Activated naive CD4-positive, alpha-beta T cell treated with anti-CD3 and anti-CD28 coated beads, Interleukin-2, amount 50 U/mL, for 16 hours (primary cell): ENCODE results near the gene FANCC.

Experiments used
- DNase-seq: peaks from one replicate; pipeline ENCODE4 v3.0.0-alpha.2; 2020

The FANCC gene

DNA sequence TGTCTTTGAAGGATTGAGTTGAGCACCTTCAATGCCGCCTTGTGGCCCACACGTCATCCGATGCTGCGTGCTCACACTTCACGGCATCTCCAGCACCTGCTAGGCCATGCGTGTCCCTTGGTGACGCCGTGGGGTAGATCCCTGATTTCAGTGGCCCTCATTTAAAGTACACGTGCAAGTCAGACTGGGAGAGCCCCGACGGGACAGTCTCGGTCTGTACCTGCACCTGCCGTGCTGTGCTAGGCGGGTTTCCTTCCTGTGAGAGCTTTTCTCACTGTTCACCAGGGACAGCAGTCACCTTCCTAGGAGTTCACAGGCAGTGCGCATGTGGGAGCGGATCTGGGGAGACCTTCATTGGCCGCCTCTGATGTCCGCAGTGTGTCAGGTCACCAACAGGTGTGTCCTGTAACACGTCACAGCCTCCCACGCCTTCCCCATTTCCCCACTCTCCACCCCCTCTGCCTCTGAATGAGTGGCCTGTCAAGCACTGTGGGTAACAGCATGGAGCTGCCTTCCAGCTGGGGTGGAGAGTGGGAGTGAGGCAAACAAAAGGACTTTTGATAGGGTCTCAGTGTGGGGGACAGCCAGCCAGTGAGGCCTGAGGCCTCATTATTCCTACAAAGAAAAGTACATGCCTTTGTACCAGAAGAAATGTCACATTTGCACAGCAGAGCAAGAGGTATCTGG lies 236.4 kb downstream of the FANCC start:
- DNase-seq, result no peak

DNA sequence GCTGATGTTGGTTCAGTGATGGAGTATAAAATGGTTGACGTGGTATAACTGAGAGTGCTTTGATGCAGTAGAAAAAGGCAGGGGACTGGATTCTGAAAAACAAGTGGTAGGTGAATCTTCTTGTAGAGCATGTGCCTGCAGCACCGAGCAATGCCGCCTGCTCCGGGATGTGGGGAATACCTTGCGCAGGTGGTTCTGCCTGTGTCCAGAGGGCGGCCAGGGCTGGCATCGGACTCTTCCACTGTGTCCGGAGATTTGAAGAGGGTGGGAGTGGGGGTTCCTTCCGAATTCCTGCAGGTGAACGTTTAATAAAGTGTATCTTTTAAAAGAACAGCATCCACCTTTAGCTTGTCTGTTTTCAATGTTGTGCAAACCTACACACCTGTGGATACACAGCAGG lies 238.0 kb downstream of the FANCC start:
- no peak for DNase-seq

- DNase-seq, result no peak
These were observed 238.6 kb downstream of the FANCC start for GRCh38 chr9:95078939-95079338.

- no peak for DNase-seq
These were observed 239.0 kb downstream of the FANCC start for GRCh38 chr9:95078511-95078910.

DNA sequence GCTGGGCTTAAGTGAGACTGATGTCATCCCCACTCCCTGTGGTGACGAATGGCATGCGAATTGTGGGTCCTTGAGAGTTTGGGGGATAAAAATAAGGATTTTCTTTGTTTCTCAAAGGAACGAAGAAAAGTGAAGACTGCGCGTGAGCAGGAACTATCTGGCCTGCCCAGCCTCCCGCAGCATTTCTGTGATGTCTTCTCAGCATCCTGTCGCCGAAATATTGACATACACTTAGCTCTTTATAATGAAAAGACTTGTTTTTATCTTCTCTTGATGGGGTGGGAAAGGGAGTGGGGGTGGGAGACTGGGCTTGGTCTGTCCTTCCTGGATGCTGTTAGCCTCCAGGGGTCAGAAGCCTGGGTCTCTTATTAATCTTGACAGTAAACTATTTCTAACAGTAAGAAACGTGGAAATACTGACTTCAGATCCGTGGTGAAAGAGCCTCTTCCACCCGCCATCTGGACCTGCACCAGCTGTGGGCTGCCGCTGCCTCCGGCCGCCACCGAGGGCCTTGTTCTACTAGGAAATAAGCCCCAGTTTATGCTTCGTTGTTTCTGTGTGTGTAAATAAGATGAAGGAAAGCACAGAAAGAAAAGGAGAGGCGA lies 239.6 kb downstream of the FANCC start:
- no peak for DNase-seq

DNA sequence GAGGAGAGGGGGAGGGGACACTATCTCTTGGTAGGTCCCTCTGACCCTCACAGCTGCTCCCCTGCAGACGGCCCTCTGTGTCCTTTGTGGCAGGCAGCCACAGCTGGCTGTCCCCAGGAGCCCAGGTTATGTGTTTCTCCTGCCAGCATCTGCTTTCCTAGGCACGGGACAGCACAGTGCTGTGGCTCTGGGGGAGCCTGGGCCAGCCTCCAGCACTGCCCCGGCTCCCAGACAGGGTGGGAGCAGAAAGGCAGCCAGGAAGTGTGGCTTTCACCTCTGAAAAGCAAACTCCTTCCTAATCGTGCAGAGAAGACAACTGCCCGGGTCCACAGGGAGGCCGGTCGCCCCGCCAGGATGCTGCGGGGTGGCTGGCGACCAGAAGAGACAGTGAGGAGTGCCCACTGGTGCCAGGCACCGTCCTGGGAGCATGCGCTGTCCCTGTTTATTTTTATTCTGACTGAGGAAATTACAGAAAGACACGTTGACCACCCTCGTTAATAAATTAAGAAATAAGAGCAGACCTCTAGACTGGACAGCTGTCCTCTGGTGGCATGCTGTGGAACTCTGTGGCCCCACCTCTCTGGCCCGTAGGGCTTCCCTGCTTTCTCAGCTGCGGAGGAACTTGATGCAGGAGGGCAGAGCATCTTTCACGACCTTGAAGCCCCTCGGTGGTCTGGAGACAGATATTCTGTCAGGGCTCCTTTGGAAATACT lies 240.3 kb downstream of the FANCC start:
- DNase-seq, result no peak

GRCh38 chr9:95076696-95077052 lies 240.8 kb downstream of the FANCC start:
- no peak for DNase-seq

GRCh38 chr9:95075700-95076099 lies 241.8 kb downstream of the FANCC start:
- DNase-seq, result no peak

DNA sequence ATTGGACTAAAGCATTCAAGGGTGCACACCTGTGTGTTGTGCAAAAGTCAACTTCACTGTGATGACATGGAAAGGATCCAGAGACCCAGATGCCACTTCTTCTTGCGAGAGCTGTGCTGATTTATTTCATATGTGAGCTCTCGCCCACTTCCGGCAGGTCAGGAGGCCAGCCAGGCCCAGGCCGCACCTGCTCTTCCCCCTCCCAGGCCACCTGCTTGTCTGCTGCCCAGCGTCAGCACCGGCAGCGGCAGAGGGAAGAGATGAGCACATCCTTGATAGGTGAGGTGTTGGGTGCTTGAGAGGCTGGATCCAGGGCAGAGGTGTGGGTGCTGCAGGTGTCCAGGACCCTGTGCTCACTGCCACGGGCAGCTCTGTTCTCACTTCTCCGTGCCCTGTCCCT lies 242.9 kb downstream of the FANCC start:
- DNase-seq, result no peak

- DNase-seq, result no peak
These were observed 243.6 kb downstream of the FANCC start for GRCh38 chr9:95073918-95074317.

DNA sequence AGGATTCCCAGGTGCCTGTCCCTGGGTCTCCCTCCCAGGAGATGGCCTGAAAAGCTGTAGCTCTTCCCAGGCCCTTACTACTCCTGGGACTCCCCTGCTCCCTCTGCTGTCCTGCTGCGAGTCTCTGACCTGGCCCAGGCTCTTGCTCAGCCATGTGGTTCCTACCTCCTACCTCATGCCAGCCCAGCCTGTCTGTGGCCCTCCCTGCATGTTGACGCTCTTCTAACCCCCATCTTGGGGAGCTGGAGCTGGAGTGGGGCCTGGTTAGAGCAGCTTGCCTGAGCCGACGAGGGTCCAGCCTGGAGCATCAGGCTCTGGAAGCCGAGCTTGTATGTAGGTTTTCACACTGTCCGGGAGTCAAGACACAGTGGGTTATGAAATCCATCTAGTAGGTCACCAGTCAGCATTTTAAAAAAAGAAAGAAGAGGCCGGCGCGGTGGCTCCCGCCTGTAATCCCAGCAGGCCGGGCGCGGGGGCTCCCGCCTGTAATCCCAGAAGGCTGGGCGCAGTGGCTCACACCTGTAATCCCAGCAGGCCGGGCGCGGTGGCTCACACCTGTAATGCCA lies 244.4 kb downstream of the FANCC start:
- DNase-seq, result no peak

DNA sequence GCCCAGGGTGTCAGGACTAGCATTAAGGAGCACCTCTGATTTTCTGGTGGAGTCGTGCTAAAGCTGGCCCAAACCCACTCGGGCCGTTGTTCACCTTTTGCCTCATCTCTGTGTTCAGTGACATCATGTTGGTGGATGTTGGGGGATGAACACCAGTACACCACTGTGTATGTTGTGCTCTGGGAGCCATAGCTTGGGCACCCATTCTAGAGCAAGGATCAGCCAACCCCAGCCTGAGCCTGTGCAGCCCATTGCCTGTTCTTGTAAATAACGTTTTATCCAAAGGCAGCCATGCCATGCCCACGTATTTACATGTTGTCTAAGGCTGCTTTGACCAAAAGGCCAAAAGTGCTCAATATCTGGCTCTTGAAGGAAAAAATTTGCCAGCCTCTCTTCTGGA lies 245.6 kb downstream of the FANCC start:
- DNase-seq, result no peak

GRCh38 chr9:95071450-95071849 lies 246.1 kb downstream of the FANCC start:
- no peak for DNase-seq

- DNase-seq, result no peak
These were observed 246.9 kb downstream of the FANCC start for GRCh38 chr9:95070549-95071021.

DNA sequence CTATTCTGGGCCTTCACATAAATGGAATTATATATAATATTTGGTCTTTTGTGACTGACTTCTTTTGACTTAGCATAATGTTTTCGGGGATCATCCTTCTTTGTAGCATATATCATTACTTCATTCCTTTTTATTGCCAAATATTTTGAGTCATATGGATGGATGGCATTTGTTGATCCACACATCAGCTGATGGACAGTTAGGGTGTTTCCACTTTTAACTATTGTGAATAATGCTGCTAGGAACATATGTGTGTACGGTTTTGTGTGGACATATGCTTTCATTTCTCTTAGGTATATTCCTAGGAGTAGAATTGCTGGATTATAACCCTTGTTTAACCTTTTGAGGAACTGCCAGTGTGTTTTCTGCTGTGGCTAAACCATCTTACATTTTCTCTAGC lies 249.6 kb downstream of the FANCC start:
- DNase-seq, result no peak

DNA sequence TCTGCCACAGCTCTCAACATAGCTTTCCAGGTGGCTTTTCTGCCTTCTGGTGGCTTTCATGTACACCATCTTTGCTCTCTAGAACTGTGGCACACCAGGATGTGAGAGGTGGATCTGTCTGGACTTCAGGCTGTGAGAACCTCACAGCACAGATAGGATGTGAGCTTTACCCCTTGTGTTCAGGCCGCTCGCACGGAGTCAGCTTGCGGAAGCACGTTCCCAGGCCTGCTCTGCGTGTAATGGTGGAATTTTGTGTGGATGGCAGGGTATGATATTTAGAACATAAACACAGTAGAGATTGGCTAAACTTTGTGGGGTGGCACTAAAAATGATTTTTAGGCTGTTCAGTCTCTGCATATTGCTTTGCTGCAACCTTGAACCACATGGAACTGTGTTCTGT lies 250.5 kb downstream of the FANCC start:
- DNase-seq, result no peak

- DNase-seq, result no peak
These were observed 252.3 kb downstream of the FANCC start for GRCh38 chr9:95065224-95065623.

- no peak for DNase-seq
These were observed 254.2 kb downstream of the FANCC start for GRCh38 chr9:95063300-95063699.

DNA sequence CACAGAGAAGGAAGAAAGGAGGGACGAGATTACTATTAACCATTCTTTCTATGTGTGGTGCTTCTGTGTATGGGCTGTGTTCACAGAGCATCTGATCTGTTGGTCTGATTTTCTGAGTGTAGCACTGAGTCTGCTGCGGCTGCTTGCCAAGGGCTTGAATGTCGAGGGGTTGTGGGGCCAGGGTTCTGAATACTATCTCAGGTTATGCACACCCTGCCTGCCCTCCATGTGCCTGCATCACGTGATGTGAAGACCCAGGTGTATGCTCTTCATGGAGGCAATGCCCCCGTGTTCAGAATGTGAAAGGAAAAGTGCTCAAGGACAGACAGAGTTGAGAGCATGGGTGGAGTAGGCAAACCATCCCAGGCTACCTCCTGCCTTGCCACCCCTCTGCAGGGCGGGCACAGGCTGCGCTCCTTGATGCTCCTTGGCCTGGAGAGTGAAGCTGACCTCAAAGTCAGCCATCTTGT lies 254.9 kb downstream of the FANCC start:
- DNase-seq, result no peak

DNA sequence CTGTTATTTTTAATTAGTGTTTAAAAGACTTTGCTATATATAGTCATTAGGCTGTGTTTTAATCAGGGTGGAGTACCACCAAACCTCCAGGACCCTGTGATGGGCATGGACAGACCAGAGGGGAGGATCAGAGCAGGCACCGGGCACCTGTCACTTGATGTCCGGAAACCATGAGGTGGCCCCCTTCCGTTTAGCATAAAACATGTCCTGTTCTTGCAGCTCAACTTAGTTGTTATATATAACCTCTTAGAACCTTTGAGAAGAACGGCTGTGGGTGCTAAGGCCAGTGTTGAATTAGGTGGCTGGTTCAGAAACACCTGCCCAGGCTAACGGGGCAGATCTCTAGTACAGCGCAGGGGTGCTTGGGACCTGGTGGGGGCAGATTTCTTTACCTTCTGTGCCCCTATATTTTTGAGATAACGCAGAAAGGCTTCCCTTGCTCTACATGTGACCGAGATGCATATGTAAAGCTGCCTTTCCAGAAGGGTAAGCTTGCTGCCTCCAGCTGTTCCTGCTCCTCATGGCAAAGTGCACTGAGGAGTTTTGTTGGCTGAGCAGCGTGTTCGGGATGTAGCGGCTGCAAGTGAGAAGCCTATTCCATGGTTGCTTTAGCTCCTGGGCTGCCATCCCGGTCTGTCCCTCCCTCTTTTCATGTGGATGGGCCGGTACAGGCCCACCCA lies 255.5 kb downstream of the FANCC start:
- DNase-seq, result no peak

DNA sequence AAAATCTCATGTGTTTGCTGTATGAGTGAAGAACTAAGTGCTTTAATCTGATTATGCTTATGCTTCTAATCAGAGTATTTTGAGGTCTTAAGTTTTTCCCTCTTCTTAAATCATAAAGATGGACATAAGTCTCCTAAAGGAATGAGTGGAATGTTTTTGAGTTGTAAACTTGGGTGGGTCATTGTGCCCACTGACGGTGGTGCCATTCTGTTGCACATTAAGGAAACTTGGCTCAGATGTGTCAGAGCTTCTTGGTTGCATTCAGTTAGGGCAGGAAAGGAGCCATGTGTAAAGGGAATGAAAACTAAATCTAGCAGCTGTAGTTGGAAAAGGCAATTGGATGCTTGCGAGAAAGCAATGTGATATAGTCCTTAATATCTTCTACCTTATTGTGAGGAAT lies 256.6 kb downstream of the FANCC start:
- DNase-seq, result no peak

DNA sequence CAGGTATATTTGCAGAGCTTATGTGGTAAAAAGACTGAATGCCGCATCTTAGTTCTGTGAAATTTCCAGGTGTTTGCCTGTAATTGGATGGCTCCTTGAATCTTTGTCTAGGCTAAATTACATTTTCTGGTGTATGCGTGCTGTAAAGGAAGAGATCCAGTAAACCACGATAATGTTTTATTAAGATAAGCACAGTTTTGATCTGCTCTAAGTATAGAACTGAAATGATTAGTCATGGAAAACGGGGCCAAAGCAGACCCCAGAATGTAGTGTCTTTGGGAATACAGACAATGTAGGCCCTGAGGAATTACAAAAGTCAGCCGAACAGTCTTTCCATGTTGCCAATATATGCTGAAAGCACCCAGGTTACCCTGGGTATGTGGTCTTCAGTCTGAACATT lies 257.3 kb downstream of the FANCC start:
- no peak for DNase-seq

- DNase-seq, result no peak
These were observed 258.6 kb downstream of the FANCC start for GRCh38 chr9:95058795-95059386.
